Left ventricle myocardium superior (tissue), 1 donor: Measurements from ENCODE around the gene MRGPRD. TPM values are rescaled to one million over a fixed set of nuclear protein-coding genes. Genes with fewer than 3 reads are reported as not detected.

Source experiments
- ATAC-seq: fragments of 200-7000 bp; cut with Tn5 transposase; one replicate; pipeline ENCODE4 v1.9.1; 2020; ENCODE audit warnings: mild to moderate bottlenecking, moderate library complexity
- DNase-seq: peaks from one replicate; pipeline ENCODE4 v3.0.0-alpha.2; 2020
- intact Hi-C: fragments of 100-400 bp; cut with micrococcal nuclease; formaldehyde crosslinking; loops from one replicate; pipeline ENCODE4 v1.11.0; 2022
- total RNA-seq: library from RNA; stranded (reverse); fragmentation: NEBNext Ultra II Directional; extraction: Animal tissue kit (Norgen Biotek cat#: 25700); gene quantifications from one replicate; pipeline ENCODE4 v1.2.1, GENCODE V29; 2021
- donor health status: DM: no; HTN: yes; CAD: no; lungs with severe emphysema.

The MRGPRD gene
- total RNA-seq, 1 donor from 2014 or later = not detected

- DNase-seq = no peak
- no peak for ATAC-seq
- intact Hi-C loops = no loop called here
Observed at GRCh38 chr11:68938088-68938487, 42.7 kb downstream of the MRGPRD start.

DNA sequence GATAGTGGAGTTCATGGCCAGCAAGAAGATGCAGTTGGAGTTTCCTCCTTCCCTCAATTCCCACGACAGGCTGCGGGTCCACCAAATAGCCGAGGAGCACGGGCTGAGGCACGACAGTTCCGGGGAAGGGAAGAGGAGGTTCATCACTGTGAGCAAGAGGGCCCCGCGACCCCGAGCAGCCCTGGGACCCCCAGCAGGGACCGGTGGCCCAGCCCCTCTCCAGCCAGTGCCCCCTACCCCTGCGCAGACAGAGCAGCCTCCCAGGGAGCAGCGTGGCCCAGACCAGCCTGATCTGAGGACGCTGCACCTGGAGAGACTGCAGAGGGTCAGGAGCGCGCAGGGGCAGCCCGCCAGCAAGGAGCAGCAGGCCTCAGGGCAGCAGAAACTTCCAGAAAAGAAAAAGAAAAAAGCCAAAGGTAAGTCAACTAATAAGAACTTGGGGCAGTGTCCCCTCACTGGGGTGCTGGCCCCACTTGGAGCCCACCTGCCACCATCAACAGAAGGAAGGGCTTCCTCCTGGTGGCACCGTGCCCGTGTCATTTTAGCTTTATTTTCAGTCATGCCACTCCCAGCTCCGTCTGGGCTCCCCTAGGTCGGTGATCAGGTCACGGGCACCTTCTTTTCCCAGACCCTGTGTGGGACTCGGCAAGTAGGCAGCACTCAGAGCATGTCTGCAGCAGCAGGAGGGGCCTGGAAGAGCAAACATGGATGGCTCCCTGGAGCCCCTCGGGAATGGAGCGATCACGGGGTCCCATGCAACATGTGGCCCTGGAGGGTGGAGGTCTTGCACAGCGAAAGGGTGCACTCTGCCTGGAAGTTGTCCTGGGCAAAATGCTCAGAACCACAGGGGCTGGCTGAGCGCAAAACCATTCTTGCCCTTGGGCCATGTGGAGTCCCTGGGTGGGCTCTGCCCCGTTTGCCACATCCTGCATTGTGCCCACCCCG is 43.8 kb downstream of the MRGPRD start:
- DNase-seq (no peak), ATAC-seq (no peak)
- intact Hi-C loops = no loop called here

- intact Hi-C loops = no loop called here
- no peak for DNase-seq
- no peak for ATAC-seq
Observed at GRCh38 chr11:68936358-68936636, 44.5 kb downstream of the MRGPRD start.

GRCh38 chr11:68935516-68936357 is 45.0 kb downstream of the MRGPRD start:
- no peak for DNase-seq
- ATAC-seq = no peak
- intact Hi-C loops = no loop called here

- intact Hi-C loops = no loop called here
- no peak for DNase-seq
- ATAC-seq = no peak
Observed at GRCh38 chr11:68935066-68935465, 45.7 kb downstream of the MRGPRD start.

DNA sequence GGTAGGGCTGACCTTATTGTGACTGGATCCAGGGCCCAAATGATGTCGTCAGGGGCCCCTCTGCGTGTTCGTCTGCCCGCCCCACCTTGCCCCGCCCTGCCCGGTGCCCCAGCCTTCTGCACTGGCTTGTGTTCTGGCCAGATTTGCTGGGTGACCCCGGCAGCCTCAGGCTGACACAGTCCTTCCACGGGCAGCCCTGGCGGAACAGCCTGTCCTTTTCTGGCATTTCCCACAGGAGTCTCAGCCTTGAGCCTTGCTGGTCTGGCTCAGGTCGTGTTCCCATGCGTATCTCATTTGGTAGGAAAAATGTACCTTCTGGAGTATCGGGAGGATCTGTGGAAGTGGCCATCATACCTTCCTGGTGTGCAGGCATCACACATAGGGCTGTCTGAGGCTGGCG is 46.1 kb downstream of the MRGPRD start:
- intact Hi-C loops = no loop called here
- DNase-seq (no peak), ATAC-seq (no peak)

GRCh38 chr11:68934321-68934645 is 46.5 kb downstream of the MRGPRD start:
- ATAC-seq = no peak
- DNase-seq = no peak
- intact Hi-C loops = no loop called here

DNA sequence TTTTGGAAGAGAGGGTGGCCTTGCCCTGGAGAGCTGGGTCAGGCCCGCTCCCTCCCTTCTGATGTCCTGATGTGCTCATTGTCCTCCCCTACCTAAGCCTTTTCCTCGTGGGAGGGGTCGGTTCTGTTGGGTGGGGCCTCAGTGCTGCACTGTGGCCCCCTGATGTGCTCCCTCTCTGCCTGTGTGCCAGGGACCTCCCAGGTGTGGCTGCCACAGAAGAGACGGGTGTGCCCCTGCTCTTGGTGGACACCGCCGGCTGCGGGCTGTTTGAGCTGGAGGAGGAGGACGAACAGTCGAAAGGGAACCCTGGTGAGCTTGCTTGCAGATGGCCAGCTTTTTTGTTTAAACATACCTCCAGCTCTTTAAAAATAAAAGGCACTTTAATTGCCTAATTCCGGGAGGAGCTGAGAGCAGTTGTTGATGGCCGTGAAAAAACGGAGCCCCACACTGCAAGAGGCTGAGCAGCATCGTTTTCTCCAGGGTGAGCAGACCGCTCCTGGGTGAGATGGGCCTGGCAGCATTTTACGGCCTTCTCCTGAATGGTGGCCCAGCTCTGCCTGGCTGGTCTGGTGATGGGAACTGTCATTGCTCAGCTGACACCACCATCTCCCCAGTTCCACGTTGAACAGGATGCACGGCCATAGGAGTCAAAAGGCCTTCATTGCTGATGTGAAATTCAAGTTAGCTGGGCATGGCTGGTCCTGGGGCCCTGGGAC is 47.0 kb downstream of the MRGPRD start:
- no peak for ATAC-seq
- intact Hi-C loops = no loop called here
- DNase-seq = no peak

DNA sequence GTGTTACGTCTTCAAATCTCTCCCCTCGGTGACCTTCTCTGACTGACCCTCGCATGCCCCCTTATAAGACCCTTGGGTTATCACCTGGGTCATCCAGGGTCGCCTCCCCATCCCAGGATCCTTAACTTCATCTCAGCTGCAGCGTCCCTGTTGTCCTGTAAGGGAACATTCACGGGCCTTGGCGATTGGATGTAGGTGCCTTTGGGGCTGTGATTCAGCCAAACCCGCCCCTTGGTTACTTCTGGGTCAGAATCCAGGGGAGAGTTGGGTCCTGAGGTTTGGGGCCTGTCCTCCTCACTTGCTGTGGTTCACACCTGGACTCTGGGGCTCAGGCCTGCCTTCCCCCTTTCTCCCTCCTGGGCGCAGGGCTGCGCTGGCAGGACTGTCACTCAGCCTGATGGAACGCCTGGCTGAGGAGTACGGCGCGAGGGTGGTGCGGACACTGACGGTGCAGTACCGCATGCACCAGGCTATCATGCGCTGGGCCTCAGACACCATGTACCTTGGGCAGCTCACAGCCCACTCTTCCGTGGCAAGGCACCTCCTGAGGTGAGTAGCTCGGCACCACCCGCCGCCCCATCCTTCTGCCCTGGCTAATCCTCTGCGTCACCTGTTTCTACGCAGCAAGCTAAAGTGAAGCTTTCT is 47.7 kb downstream of the MRGPRD start:
- no peak for ATAC-seq
- intact Hi-C loops = no loop called here
- no peak for DNase-seq

DNA sequence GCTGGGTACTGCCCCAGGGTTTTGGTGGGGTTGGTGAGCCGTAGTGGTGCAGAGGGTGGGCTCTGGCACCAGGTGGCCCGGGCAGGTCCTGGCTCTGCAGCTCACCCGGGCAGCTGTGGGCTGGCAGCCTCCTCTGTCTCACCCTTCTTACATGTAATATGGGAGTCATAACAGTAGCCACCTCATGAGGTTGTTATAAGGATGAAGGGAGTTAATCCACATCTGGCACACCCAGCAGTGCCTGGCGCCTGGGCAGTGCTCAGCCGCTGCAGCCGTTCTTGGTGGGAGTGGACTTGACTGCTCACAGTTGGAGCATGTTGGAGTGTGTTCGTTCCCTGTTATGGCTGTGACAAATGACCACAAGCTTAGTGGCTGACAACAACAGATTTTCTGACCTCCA is 48.4 kb downstream of the MRGPRD start:
- no peak for DNase-seq
- no peak for ATAC-seq
- intact Hi-C loops = no loop called here

DNA sequence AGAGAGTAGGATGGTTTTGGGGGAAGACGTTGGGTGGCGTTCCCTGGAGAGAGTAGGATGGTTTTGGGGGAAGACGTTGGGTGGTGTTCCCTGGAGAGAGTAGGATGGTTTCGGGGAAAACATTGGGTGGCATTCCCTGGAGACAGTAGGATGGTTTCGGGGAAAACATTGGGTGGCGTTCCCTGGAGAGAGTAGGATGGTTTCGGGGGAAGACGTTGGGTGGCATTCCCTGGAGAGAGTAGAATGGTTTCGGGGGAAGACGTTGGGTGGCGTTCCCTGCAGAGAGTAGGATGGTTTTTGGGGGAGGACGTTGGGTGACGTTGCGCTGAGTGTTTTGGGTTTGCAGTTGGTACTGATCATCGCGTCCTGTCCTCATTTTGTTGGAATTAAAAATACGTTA is 48.9 kb downstream of the MRGPRD start:
- intact Hi-C loops = no loop called here
- DNase-seq (no peak), ATAC-seq (no peak)

- ATAC-seq = no peak
- intact Hi-C loops = no loop called here
- DNase-seq = no peak
Observed at GRCh38 chr11:68930991-68931855, 49.6 kb downstream of the MRGPRD start.

Other genes starting within 250 kb of the MRGPRD start
- 0.32 TPM for gene TESMIN, start 229.5 kb downstream of the MRGPRD start, total RNA-seq
- 81.7 TPM for gene CPT1A, start 139.1 kb downstream of the MRGPRD start, total RNA-seq
- gene MRPL21, start 77.2 kb downstream of the MRGPRD start, total RNA-seq = 106 TPM
- 14.7 TPM for gene IGHMBP2, start 77.1 kb downstream of the MRGPRD start, total RNA-seq
- 5.5 TPM for gene MRGPRF, start 32.3 kb upstream of the MRGPRD start, total RNA-seq
- gene TPCN2, start 67.9 kb upstream of the MRGPRD start, total RNA-seq = 7.9 TPM
- gene SMIM38, start 174.9 kb upstream of the MRGPRD start, total RNA-seq = not detected